GM18861 (cell line): ENCODE measurements around the gene HTT.

Experiments
- ATAC-seq: cut with Tn5 transposase; IDR thresholded peaks from one replicate; pipeline ENCODE4 v1.9.1; 2021; ENCODE audit not compliant: unreplicated experiment

Gene HTT

DNA sequence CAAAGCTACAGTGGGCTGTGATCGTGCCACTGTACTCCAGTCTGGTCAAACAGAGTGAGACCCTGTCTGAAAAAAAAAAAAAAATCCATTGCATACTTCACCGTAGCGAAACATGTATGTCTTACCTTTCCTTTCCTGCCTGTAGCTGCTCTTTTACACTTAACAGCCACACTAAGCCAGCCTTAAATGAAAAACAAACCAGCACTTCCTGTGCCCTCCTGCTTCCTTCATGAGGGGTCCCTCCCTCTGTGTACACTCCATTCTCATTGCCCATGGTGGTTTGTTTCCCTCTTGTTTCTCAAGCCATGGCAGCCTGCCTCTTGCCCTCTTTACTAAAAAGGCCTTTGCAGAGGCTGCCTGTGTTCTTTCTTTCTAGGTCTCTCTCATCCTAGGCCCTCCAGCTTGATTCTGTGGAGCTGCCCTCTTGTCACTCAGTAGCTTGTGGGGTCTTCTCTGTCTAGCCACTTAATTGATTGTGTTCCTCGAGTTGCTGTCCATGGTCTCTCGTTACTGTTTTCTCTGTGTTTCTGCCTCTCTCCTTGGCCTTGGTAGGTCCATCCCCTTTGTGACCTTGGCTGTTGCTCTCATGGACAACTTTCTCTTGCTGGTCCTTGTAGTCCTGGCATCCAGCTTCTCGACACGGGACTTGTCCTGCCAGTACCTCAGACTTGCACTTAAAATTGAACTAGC lies 122.3 kb downstream of the HTT start:
- no peak for ATAC-seq

DNA sequence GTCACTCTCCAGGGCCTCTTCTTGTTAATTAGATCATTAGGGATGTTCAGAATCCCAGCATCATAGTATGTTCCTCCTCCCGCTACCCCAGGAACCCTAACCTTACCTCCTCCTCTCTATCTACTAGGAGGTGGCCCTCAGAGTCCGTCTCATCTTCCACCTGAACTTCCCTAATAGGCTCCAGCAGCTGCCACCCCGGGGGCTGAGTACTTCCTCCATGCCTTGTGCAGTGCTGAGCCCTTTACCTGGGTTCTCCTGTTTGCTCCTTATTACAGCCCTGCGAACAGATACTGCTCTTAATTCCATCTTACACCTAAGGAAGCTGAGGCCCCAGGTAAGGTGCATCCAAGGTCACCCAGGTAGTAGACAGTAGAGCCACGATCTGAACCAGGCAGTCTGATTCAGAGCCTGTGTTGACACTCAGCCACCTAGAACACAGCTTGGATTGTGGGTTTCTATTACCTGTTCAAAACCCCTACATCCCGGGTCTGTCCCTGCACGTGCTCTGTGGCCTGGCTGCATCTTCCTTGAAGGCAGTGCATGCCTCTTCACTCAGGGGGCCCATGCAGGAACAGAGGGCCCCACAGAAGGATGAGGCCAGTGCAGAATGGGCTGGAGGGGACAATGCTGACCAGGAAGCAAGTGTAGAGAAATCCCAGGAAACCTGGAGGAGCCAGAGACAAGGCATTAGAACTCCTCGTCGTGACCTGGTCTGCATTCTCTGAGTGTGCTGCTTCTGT lies 123.1 kb downstream of the HTT start:
- ATAC-seq = no peak

GRCh38 chr4:3198906-3199305 lies 124.4 kb downstream of the HTT start:
- no peak for ATAC-seq

DNA sequence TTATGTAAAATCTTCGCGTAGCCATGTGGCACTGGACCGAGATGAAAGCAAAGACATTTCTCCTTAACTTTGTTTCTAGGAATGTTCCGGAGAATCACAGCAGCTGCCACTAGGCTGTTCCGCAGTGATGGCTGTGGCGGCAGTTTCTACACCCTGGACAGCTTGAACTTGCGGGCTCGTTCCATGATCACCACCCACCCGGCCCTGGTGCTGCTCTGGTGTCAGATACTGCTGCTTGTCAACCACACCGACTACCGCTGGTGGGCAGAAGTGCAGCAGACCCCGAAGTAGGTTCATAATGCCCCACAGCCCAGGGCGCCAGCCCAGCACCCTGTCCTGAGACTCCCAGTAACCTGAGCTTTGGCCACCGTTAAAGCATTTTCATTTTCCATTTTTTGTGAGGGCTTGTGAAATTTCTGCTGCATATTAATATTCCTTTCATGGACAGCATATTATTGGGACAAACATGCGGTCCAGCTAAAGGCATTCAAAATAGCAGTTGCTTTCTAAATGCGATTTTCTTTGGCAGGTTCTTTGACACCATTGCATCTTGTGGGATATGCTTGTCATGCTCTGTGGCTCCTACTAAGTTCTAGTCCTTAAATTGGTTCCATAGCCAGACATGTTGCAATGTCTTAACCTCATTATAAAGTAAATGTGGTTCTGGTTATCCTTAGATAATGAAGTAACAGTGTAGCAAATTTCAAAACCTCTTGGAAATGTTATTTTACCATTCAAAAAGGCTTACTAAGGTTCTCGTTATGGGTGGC lies 125.4 kb downstream of the HTT start:
- ATAC-seq = no peak

- no peak for ATAC-seq
These were observed 126.1 kb downstream of the HTT start for GRCh38 chr4:3200423-3201090.

GRCh38 chr4:3201718-3202702 lies 127.5 kb downstream of the HTT start:
- peak; percentile 51 for ATAC-seq

DNA sequence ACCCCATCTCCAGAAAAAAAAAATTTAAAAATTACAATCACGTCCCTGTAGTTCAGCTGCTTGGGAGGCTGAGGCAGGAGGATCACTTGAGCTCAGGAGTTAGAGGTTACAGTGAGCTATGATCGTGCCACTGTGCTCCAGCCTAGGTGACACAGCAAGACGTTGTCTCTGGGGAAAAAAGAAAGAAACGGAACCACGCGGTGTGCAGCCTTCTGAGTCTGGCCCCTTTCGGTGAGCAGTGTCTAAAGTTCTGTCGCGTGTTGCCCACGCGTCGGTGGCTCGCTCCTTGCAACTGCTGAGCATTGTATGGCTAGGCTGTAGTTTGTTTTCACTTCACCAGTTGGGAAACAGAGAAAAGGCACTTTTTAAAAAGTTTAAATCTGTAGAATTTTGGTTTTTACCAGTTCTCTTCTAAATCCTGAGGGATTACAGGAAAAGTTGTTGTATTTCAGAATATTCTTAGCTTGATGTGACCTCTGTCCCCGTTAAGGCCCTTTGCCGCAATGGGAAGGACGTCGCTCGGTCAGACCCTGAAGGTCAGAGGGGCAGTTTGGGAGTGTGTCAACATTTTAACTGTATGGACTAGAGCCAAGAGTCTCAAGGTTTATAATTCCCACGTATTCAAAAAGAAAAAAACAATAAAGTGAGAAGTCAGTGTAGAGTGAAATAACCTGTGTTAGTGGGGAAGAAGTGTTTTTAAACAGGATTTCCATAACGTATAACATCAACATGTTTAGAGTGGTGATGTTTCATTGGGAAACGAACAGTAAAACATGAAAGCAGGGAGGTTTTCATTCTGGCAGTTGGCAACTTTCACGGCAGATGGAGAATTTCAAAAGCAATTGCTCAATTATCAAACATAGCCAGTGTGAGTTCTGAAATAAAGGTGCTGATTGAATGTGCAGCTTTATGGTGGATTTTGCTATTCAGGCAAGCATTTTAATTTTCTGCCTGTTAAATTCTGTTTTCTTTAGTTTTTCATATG lies 128.6 kb downstream of the HTT start:
- ATAC-seq = no peak

DNA sequence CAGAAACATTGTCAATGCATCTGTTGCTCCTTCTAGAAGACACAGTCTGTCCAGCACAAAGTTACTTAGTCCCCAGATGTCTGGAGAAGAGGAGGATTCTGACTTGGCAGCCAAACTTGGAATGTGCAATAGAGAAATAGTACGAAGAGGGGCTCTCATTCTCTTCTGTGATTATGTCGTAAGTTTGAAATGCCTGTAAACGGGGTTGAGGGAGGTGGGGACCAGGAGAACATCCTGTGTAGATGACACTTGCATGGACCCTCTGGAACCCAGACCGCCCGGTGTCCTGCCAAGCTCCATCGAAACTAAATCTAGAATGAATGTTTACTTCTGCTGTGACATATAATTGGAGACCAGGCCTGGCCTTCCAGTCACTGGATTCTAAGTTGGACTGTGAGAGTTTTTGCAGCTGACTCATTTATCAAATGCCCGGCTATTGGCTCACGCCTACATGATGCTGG lies 129.5 kb downstream of the HTT start:
- ATAC-seq = no peak

DNA sequence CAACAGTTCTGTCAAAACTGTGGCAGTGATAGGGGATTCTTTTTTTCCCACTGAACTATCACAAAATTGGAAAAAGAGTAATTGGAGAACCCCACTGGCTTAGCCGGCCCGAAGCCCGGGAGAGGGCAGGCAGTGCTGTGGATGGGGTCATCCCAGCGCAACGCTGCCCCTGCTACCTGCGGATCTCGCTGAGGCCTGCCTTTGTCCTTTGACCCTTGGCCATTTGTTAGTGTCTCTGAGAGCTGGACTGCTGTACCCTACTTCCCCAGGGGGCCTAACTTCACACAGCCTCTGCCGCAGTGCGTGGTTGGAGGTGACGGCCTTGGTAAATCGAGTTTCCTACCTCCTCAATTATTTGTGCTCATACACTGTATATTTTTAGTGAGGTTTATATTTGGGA lies 131.5 kb downstream of the HTT start:
- no peak for ATAC-seq

GRCh38 chr4:3206439-3207100 lies 132.1 kb downstream of the HTT start:
- ATAC-seq = no peak

DNA sequence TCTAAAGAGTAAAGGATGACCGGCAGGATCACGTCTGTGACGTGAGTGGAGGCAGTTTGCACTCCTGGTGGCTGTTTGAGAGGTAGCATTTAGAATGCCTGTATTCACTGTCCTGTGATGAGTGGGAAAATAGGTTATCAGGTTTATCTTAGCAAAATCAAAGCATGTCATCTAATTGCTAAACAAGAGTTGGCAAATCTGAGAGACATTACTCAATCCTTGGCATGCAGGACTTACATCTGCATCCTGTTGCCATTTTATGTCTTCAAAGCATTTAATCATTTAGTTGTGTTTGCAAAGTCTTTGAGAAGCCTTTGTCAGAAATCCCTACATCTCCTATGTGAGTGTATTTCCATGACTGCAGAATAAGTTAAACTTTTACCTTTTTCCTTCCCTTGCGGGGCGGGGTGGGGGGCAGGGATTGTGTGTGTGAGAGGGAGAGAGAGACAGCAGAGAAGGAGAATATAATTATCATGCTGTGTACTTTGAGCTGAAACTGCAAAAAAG lies 133.1 kb downstream of the HTT start:
- no peak for ATAC-seq

- ATAC-seq = no peak
These were observed 134.3 kb downstream of the HTT start for GRCh38 chr4:3208826-3209225.

- no peak for ATAC-seq
These were observed 135.3 kb downstream of the HTT start for GRCh38 chr4:3209551-3210325.

DNA sequence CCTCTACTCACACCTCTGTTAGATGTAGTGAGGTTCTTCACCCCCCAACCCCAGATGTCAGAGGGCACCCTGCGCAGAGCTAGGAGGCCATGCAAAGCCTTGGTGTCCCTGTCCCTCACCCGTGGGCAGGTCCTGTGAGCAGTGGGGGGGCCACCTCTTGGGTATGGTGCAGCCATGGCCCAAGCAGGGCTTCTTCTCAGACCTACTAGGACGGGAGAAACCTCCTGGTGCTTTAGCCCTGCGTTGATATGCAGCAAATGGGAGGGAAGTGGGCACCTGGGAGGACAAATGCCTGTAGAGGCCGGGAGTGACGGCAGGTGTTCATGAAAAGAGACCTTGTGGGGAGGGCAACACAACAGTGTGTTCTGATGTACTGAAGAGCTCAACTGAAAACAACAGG lies 136.0 kb downstream of the HTT start:
- no peak for ATAC-seq

DNA sequence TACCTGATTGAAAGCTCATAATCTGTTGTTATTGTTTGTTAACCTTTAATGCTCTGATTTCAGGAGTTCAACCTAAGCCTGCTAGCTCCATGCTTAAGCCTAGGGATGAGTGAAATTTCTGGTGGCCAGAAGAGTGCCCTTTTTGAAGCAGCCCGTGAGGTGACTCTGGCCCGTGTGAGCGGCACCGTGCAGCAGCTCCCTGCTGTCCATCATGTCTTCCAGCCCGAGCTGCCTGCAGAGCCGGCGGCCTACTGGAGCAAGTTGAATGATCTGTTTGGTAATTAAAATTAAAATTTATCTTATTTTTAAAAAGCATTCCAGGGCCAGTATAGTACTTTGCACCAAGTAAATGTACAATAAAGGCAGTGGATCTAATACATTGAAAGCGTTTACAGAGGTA lies 137.4 kb downstream of the HTT start:
- no peak for ATAC-seq

- ATAC-seq = no peak
These were observed 138.1 kb downstream of the HTT start for GRCh38 chr4:3212391-3213105.

DNA sequence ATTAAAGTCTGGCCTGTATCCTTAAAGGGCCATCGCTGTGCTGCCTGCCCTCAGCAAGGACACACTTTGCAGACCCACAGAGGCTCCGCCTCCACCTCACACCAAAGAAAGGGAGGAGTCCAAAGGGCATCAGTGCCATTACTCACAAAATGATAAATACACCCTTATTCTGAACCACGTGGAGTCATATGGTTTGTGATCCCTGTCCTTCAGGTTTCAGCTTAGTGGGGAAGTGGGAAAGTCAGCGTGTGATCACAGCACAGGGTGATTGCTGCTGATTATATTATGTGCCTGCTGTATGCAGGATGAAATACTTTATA lies 138.6 kb downstream of the HTT start:
- no peak for ATAC-seq
